RWPE2 (cell line): ENCODE measurements around the gene PTPRU.

Experiments used
- ATAC-seq: fragments of 200-7000 bp; cut with Tn5 transposase; 3 replicates; pipeline ENCODE4 v1.9.1; 2021; ENCODE audit warnings: low read depth
- DNase-seq: peaks from one replicate; pipeline ENCODE4 v3.0.0-alpha.2; 2020; ENCODE audit warnings: low spot score
- H3K27ac ChIP-seq: fragments of 450-650 bp; 2 replicates; pipeline ENCODE4 v1.5.1; 2017; ENCODE audit warnings: mild to moderate bottlenecking; ENCODE audit not compliant: poor library complexity, severe bottlenecking
- H3K27me3 ChIP-seq: fragments of 250-450 bp; sonication (Bioruptor Pico); 2 replicates; pipeline ENCODE4 v1.5.1; 2021; ENCODE audit warnings: mild to moderate bottlenecking, moderate library complexity; ENCODE audit not compliant: insufficient read depth, poor library complexity, severe bottlenecking
- H3K36me3 ChIP-seq: fragments of 250-450 bp; sonication (Bioruptor Pico); 2 replicates; pipeline ENCODE4 v1.5.1; 2020; ENCODE audit warnings: low read depth, mild to moderate bottlenecking, moderate library complexity
- H3K4me1 ChIP-seq: fragments of 250-450 bp; sonication (Bioruptor Pico); 2 replicates; pipeline ENCODE4 v1.5.1; 2021; ENCODE audit warnings: mild to moderate bottlenecking, moderate library complexity; ENCODE audit not compliant: insufficient read depth, poor library complexity, severe bottlenecking
- H3K4me3 ChIP-seq: fragments of 250-450 bp; sonication (Bioruptor Pico); 2 replicates; pipeline ENCODE4 v1.5.1; 2021; ENCODE audit warnings: mild to moderate bottlenecking, moderate library complexity; ENCODE audit not compliant: severe bottlenecking
- H3K9me3 ChIP-seq: fragments of 250-450 bp; sonication (Bioruptor Pico); 2 replicates; pipeline ENCODE4 v1.5.1; 2021; ENCODE audit warnings: mild to moderate bottlenecking, moderate library complexity; ENCODE audit not compliant: severe bottlenecking
- CTCF ChIP-seq: fragments of 450-650 bp; IDR thresholded peaks from one replicate; pipeline ENCODE4 v1.5.1; 2017; ENCODE audit warnings: mild to moderate bottlenecking, moderate library complexity; ENCODE audit not compliant: poor library complexity, severe bottlenecking

PTPRU gene

GRCh38 chr1:29270929-29271521, 34.7 kb downstream of the PTPRU start:
- DNase-seq (no peak), ATAC-seq (no peak)
- H3K4me1 ChIP-seq: peaks cover 16% of the 10 kb centered on the region
- TF ChIP-seq CTCF: no peak
- H3K9me3 ChIP-seq: no peaks in the 10 kb centered on the region
- peak overlapping the region; percentile 36 for H3K27ac ChIP-seq
- peaks cover 18% of the 10 kb centered on the region for H3K36me3 ChIP-seq
- H3K27me3 ChIP-seq: no peaks in the 10 kb centered on the region
- H3K4me3 ChIP-seq: no peak overlapping the region

DNA sequence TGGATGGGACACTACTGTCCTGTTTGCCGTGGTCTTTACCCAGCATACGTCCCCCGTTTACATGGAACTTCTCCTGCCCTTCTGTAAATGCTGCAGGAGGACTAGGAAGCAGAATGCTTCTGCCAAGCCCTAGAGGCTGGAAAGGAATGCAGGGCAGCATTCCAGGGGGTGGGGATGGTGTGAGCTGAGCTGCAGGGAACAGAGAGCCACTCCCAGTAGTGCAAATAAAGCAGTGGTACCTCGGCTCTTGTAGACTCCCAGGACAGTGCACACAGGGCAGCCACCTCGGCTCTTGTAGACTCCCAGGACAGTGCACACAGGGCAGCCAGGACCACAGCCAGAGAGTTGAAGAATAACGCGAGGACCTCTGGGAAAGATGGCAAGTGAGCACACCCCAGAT, 35.4 kb downstream of the PTPRU start:
- no peaks in the 10 kb centered on the region for H3K27me3 ChIP-seq
- H3K4me1 ChIP-seq: peaks cover 16% of the 10 kb centered on the region
- no peak overlapping the region for H3K4me3 ChIP-seq
- TF ChIP-seq CTCF: no peak
- H3K27ac ChIP-seq: peak overlapping the region; percentile 36
- H3K9me3 ChIP-seq: no peaks in the 10 kb centered on the region
- peaks cover 22% of the 10 kb centered on the region for H3K36me3 ChIP-seq
- peak; percentile 100 for ATAC-seq
- DNase-seq: no peak

DNA sequence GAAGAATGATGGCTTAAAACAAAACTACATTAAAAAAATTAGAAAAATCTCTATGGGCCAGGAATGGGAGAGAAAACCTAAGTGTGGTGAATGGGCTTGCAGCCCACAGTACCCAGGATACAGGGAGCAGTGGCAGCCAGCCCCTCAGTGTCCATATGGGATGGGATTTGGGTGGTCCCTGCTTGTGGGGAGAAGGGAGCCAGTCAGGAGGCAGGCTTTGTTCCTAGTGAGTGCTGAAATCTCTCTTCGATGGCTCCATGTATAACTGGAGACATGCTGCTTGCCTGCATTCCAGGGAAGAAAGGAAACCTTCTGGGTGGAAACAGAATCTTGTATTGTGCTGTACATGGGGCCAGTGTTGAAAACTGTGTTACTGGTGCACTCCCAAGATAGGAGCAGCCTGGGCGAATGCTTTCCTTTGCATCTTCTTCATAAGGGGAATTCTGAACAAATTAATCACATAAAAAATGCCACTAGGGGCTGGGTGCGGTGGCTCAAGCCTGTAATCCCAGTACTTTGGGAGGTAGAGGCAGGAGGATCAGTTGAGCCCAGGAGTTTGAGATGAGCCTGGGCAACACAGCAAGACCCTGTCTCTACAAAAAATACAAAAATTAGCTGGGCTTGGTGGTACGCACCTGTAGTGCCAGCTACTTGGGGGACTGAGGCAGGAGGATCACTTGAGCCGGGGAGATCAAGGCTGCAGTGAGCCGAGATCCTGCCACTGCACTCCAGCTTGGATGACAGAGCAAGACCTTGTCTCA, 36.0 kb downstream of the PTPRU start:
- Histone ChIP-seq H3K4me1 (peaks cover 16% of the 10 kb centered on the region), H3K36me3 (peaks cover 23% of the 10 kb centered on the region), H3K27me3 (no peaks in the 10 kb centered on the region), H3K9me3 (no peaks in the 10 kb centered on the region), H3K27ac (peak overlapping the region; percentile 36), H3K4me3 (no peak overlapping the region)
- ATAC-seq (no peak), DNase-seq (no peak)
- TF ChIP-seq CTCF: no peak

- peaks cover 25% of the 10 kb centered on the region for H3K36me3 ChIP-seq
- DNase-seq: no peak
- H3K4me3 ChIP-seq: no peak overlapping the region
- no peaks in the 10 kb centered on the region for H3K9me3 ChIP-seq
- no peak for TF ChIP-seq CTCF
- no peak for ATAC-seq
- peaks cover 20% of the 10 kb centered on the region for H3K4me1 ChIP-seq
- H3K27me3 ChIP-seq: no peaks in the 10 kb centered on the region
- H3K27ac ChIP-seq: no peak overlapping the region
Observed at GRCh38 chr1:29275435-29275834, 39.1 kb downstream of the PTPRU start.

DNA sequence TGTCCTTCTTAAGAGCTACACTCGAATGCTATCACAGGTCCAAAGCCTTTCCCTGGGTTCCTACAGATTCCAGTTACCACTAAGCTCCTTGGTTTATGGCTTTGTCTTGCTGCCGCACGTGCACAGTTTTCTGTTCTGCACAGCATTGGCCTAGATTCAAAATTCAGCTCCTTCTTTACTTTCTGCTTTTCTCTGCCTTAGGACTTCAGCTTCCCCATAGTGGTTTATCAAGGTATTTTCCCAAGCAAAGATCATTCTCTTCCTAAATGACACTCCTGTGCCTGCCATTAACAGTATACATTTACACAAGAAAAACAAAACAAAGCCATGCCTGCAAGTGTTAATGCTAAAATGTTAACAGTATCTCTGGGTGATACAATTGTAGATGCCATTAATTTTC, 41.8 kb downstream of the PTPRU start:
- ATAC-seq (no peak), DNase-seq (no peak)
- Histone ChIP-seq H3K4me1 (peaks cover 10% of the 10 kb centered on the region), H3K9me3 (no peaks in the 10 kb centered on the region), H3K27me3 (no peaks in the 10 kb centered on the region), H3K4me3 (no peak overlapping the region), H3K36me3 (peaks cover 32% of the 10 kb centered on the region), H3K27ac (no peak overlapping the region)
- TF ChIP-seq CTCF: no peak
